OCI-LY3 (cell line): ENCODE measurements around the gene AATF.

Experiments
- H2AFZ ChIP-seq: fragments of 200-600, 300-600 bp; shearing (Covaris generic); 2 replicates; pipeline ENCODE4 v1.6.0; 2014; ENCODE audit warnings: antibody characterized with exemption, low read depth, low read length
- H3K27ac ChIP-seq: fragments of 200-600, 300-600 bp; sonication (generic); 2 replicates; pipeline ENCODE4 v1.5.1; 2014; ENCODE audit warnings: mild to moderate bottlenecking, low read length, moderate library complexity, mixed read lengths
- H3K27me3 ChIP-seq: fragments of 200-600, 300-600 bp; sonication (generic); 2 replicates; pipeline ENCODE4 v1.6.1; 2014; ENCODE audit warnings: low read depth, low read length, mixed read lengths
- H3K36me3 ChIP-seq: fragments of 200-600, 300-600 bp; sonication (generic); replicated peaks from 2 replicates; pipeline ENCODE3; 2014; ENCODE audit warnings: low read depth, low read length, mixed read lengths
- H3K4me1 ChIP-seq: fragments of 300-600, 200-600 bp; sonication (generic); 2 replicates; pipeline ENCODE4 v1.6.1; 2014; ENCODE audit warnings: low read length, mixed read lengths
- H3K4me2 ChIP-seq: fragments of 200-600, 300-600 bp; sonication (generic); 2 replicates; pipeline ENCODE4 v1.6.1; 2014; ENCODE audit warnings: low read length, mixed read lengths
- H3K4me3 ChIP-seq: fragments of 300-600, 200-600 bp; sonication (generic); 2 replicates; pipeline ENCODE4 v1.5.1; 2014; ENCODE audit warnings: antibody characterized with exemption, mild to moderate bottlenecking, low read length, moderate library complexity
- H3K79me2 ChIP-seq: fragments of 300-600, 200-600 bp; shearing (Covaris generic); 2 replicates; pipeline ENCODE4 v1.6.1; 2014; ENCODE audit warnings: mild to moderate bottlenecking, low read length, mixed read lengths
- H3K9ac ChIP-seq: fragments of 300-600, 200-600 bp; shearing (Covaris generic); 2 replicates; pipeline ENCODE4 v1.6.0; 2014; ENCODE audit warnings: mild to moderate bottlenecking, low read length, moderate library complexity
- H3K9me3 ChIP-seq: fragments of 200-600, 300-600 bp; shearing (Covaris generic); 2 replicates; pipeline ENCODE4 v1.6.1; 2014; ENCODE audit warnings: low read length, mixed read lengths; ENCODE audit not compliant: insufficient read depth
- H4K20me1 ChIP-seq: fragments of 200-600, 300-600 bp; sonication (generic); 2 replicates; pipeline ENCODE4 v1.6.1; 2016; ENCODE audit warnings: low read length, mixed read lengths; ENCODE audit not compliant: insufficient read depth
- EZH2phosphoT487 ChIP-seq: fragments of 200-600 bp; shearing (Covaris generic); IDR thresholded peaks from 2 replicates; pipeline ENCODE4 v1.6.1; 2018; ENCODE audit warnings: antibody characterized with exemption, mixed run types, low read depth
- TF ChIP-seq, protein P1 (sequence below): fragments of 200-600, 300-600 bp; sonication (generic); IDR thresholded peaks from 2 replicates; pipeline ENCODE4 v1.5.1; 2014; ENCODE audit warnings: antibody characterized with exemption, low read length, low read depth

Gene AATF

DNA sequence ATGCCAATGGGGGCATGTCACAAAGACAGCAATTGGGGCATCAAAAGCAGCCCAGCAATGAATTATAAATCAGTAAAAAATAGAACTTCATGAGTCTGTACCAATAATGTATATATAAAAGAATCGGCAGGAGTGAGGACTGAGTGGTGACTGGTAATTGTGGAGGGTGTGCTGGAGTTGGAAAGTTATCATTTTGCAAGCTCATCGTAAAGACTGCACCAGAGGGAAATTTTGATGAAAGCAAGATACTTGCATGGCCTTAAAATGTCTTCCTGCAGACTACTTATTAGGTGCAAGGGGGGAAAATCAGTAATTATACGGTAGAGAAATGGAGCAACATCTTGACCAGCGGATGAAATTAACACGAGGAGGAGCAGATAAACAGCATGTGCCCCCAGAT lies 138.9 kb downstream of the AATF start:
- H3K4me3 ChIP-seq = no peak overlapping the region
- no peak overlapping the region for H3K9ac ChIP-seq
- H3K27ac ChIP-seq = no peak overlapping the region
- TF ChIP-seq, protein P1, sequence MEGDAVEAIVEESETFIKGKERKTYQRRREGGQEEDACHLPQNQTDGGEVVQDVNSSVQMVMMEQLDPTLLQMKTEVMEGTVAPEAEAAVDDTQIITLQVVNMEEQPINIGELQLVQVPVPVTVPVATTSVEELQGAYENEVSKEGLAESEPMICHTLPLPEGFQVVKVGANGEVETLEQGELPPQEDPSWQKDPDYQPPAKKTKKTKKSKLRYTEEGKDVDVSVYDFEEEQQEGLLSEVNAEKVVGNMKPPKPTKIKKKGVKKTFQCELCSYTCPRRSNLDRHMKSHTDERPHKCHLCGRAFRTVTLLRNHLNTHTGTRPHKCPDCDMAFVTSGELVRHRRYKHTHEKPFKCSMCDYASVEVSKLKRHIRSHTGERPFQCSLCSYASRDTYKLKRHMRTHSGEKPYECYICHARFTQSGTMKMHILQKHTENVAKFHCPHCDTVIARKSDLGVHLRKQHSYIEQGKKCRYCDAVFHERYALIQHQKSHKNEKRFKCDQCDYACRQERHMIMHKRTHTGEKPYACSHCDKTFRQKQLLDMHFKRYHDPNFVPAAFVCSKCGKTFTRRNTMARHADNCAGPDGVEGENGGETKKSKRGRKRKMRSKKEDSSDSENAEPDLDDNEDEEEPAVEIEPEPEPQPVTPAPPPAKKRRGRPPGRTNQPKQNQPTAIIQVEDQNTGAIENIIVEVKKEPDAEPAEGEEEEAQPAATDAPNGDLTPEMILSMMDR = no peak
- no peak for TF ChIP-seq EZH2phosphoT487
- H3K79me2 ChIP-seq = no peaks in the 10 kb centered on the region
- H3K36me3 ChIP-seq = peaks cover 32% of the 10 kb centered on the region
- no peaks in the 10 kb centered on the region for H3K9me3 ChIP-seq
- H2AFZ ChIP-seq = no peak overlapping the region
- H3K4me1 ChIP-seq = no peaks in the 10 kb centered on the region
- no peaks in the 10 kb centered on the region for H3K27me3 ChIP-seq
- no peaks in the 10 kb centered on the region for H4K20me1 ChIP-seq
- no peak overlapping the region for H3K4me2 ChIP-seq

DNA sequence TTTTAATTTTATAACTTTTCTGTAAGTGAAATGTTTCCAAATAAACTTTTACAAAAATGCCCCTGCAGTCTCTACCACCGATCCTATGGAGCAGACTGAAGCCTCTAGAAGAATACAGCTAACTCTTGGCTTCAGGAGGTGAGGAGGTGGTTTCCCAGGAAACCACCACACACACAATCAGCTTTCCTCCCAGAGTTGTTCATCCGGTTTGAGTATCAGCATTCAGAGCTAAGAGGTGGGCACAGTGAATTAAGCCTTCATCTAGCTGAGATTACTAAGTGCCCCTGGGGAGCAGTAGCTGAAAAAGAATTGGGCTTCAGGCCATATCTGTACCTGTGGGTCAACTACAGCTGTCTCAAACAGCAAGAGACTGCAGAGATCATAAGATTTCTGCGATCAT lies 139.7 kb downstream of the AATF start:
- Histone ChIP-seq H3K36me3 (peaks cover 34% of the 10 kb centered on the region), H3K27me3 (no peaks in the 10 kb centered on the region), H3K27ac (no peak overlapping the region), H3K4me2 (no peak overlapping the region), H3K79me2 (no peaks in the 10 kb centered on the region), H3K9ac (no peak overlapping the region), H2AFZ (no peak overlapping the region), H4K20me1 (no peaks in the 10 kb centered on the region), H3K4me3 (no peak overlapping the region), H3K9me3 (no peaks in the 10 kb centered on the region), H3K4me1 (no peaks in the 10 kb centered on the region)
- no peak for TF ChIP-seq EZH2phosphoT487
- TF ChIP-seq, protein P1 = no peak

DNA sequence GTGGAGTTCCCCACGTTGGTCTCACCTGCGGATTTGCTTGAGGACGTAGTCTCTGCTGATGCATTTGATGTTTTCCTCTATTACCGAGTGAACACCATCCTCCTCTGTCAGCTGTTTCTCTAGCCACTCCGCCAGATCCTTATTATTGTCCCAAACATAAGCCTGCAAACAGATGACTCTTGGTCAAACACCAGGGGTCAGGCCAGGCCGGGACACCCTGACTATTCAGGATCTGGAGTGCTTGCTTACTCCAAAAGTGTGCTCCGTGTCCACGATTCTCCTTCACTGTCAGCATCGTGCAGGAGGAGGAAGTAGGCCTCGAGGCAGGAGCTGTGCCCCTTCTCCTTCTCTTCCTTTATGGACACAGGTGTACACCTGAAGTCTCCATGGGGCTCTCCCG lies 140.2 kb downstream of the AATF start:
- Histone ChIP-seq H3K79me2 (no peaks in the 10 kb centered on the region), H3K9me3 (no peaks in the 10 kb centered on the region), H4K20me1 (no peaks in the 10 kb centered on the region), H3K4me2 (no peak overlapping the region), H3K4me3 (no peak overlapping the region), H3K4me1 (no peaks in the 10 kb centered on the region), H3K9ac (no peak overlapping the region), H3K27me3 (no peaks in the 10 kb centered on the region), H3K36me3 (peaks cover 34% of the 10 kb centered on the region), H2AFZ (no peak overlapping the region), H3K27ac (no peak overlapping the region)
- TF ChIP-seq, protein P1 = no peak
- TF ChIP-seq EZH2phosphoT487 = no peak

DNA sequence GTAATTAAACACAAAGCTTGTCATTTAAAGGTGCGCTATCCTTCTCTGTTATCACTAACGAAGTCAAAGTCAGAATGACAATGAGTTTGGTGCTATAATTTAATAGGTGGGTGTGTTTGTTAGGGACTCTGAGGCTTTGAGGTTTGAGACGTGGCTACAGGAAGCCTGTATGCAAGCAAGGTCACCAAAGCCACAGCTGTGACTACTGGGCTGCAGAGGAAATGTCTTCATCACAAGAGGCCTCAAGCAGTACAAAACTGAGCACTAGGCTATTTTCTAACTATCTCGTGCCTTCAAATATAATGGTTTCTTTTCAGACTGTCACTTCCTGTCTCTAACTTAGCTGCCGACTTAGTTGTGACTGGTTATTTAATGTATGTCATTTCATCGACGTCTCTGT lies 141.2 kb downstream of the AATF start:
- Histone ChIP-seq H2AFZ (no peak overlapping the region), H3K79me2 (no peaks in the 10 kb centered on the region), H3K27me3 (no peaks in the 10 kb centered on the region), H3K4me1 (no peaks in the 10 kb centered on the region), H3K9ac (no peak overlapping the region), H3K27ac (no peak overlapping the region), H3K36me3 (peaks cover 34% of the 10 kb centered on the region), H3K4me2 (no peak overlapping the region), H3K4me3 (no peak overlapping the region), H4K20me1 (no peaks in the 10 kb centered on the region), H3K9me3 (no peaks in the 10 kb centered on the region)
- TF ChIP-seq EZH2phosphoT487 = no peak
- TF ChIP-seq, protein P1 = no peak
